ENCODE measurements around the gene BAG5.

DNA sequence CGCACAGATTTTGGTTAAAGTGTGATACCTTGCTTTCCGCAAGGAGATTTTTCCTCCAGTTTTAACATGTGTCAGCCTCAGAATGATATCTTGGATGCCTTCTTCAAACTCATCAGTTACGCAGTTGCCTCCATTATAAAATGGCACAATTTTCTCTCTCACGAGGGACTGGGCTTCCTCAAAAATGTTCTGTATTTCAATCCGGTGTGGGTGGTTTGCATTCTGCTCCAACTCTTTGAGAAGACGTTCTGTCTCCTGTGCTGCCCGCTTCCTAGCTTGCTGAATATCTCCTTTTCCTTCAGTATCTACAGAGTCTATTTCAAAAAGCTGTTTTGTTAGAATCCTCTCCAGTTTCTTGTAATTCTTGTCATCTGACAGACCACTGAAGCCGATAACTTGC is 1.8 kb downstream of the BAG5 start:
- TF ChIP-seq, protein P1, sequence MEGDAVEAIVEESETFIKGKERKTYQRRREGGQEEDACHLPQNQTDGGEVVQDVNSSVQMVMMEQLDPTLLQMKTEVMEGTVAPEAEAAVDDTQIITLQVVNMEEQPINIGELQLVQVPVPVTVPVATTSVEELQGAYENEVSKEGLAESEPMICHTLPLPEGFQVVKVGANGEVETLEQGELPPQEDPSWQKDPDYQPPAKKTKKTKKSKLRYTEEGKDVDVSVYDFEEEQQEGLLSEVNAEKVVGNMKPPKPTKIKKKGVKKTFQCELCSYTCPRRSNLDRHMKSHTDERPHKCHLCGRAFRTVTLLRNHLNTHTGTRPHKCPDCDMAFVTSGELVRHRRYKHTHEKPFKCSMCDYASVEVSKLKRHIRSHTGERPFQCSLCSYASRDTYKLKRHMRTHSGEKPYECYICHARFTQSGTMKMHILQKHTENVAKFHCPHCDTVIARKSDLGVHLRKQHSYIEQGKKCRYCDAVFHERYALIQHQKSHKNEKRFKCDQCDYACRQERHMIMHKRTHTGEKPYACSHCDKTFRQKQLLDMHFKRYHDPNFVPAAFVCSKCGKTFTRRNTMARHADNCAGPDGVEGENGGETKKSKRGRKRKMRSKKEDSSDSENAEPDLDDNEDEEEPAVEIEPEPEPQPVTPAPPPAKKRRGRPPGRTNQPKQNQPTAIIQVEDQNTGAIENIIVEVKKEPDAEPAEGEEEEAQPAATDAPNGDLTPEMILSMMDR (IDR thresholded peaks at IDR 0.05; ENCODE audit: insufficient read depth, low read length, poor library complexity, severe bottlenecking): no peak
- TF ChIP-seq EZH2phosphoT487 (conservative IDR thresholded peaks at IDR 0.05; ENCODE audit: low read length): no peak

Data from SU-DHL-6 (cell line).